ENCODE results near the gene LRRC75A. TPM values are rescaled to one million over a fixed set of nuclear protein-coding genes. Genes with fewer than 3 reads are reported as not detected.
A peak's percentile ranks its signal among the peaks of the same experiment; 100 is the strongest.
"Not testable (repeated sequence)": the region's sequence is repeated elsewhere in the genome, so short reads cannot be mapped to it uniquely, and the experiment has no call there.

Gene LRRC75A
- total and polyA plus RNA-seq, 3 donors from 2014 or later: 39.1 to 47.9 (median 44.5) TPM

DNA sequence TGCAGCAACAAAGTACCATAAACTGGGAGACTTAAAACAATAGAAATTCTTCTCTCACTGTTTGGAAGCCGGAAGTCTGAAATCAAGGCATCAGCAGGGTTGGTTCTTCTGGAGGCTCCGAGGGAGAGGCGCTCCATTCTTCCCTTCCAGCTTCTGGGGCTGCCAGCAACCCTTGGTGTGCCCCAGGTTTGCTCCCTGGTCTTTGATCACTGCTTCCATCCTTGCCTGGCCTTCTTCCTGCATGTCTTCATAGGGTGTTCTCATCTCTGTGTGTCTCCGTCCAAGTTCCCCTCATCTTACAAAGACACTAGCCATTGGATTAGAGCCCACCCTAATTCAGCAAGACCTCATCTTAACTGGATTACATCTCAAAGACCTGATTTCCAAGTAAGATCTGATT is 35.3 kb upstream of the LRRC75A start:
- no peak for TF ChIP-seq CTCF (IDR thresholded peaks at IDR 0.05)
- no peak for TF ChIP-seq POLR2A (IDR thresholded peaks at IDR 0.05)
- WGBS, 2 donors: 82 to 84% methylated on average over 4 of the region's 4 CpGs
- Histone ChIP-seq H3K27ac (no peak overlapping the region), H3K9me3 (no peaks in the 10 kb centered on the region), H3K27me3 (no peaks in the 10 kb centered on the region), H3K4me3 (no peak overlapping the region), H3K4me1 (no peaks in the 10 kb centered on the region), H3K36me3 (ENCODE audit: low read depth, missing control alignments) (no peaks in the 10 kb centered on the region)
- intact Hi-C loops (cut with DNase I; ENCODE audit: low total_unique reads): no loop called here
- no peak for DNase-seq

DNA sequence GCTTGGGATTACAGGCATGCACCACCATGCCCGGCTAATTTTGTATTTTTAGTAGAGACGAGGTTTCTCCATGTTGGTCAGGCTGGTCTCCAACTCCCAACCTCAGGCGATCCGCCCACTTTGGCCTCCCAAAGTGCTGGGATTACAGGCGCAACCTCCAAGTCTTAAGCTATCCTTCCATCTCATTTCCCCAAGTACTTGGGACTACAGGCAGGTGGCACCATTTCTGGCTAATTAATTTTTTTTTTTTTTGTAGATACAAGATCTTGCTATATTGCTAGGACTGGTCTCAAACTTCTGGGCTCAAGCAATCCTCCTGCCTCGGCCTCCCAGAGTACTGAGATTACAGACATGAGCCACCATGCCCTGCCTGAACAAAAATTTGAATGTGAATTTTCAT is 33.6 kb upstream of the LRRC75A start:
- H3K4me3 ChIP-seq; H3K27me3 ChIP-seq; H3K9me3 ChIP-seq; H3K27ac ChIP-seq; H3K36me3 ChIP-seq (ENCODE audit: low read depth, missing control alignments); H3K4me1 ChIP-seq; intact Hi-C loops (cut with DNase I; ENCODE audit: low total_unique reads); DNase-seq: not testable (repeated sequence)
- 85 to 97% methylated on average over 6 of the region's 6 CpGs for WGBS, 2 donors

GRCh38 chr17:16521070-16521727 is 29.2 kb upstream of the LRRC75A start:
- WGBS, 2 donors: 48 to 55% methylated on average over 7 of the region's 7 CpGs
- H3K27ac ChIP-seq: no peak overlapping the region
- H3K27me3 ChIP-seq: no peaks in the 10 kb centered on the region
- no peaks in the 10 kb centered on the region for H3K9me3 ChIP-seq
- peak; percentile 80 for DNase-seq
- intact Hi-C loops (cut with DNase I; ENCODE audit: low total_unique reads): loop anchor here (5.0 kb wide), 1 partner anchor 64 kb away; no protein-coding TSS in a partner anchor
- no peaks in the 10 kb centered on the region for H3K36me3 ChIP-seq (ENCODE audit: low read depth, missing control alignments)
- H3K4me3 ChIP-seq: no peak overlapping the region
- H3K4me1 ChIP-seq: peaks cover 2% of the 10 kb centered on the region
- no peak for TF ChIP-seq POLR2A (IDR thresholded peaks at IDR 0.05)
- TF ChIP-seq CTCF (IDR thresholded peaks at IDR 0.05): peak; percentile 84 to 88 (median 87)

- DNase-seq: no peak
- Histone ChIP-seq H3K4me3 (no peak overlapping the region), H3K9me3 (no peaks in the 10 kb centered on the region), H3K4me1 (peaks cover 2% of the 10 kb centered on the region), H3K36me3 (ENCODE audit: low read depth, missing control alignments) (no peaks in the 10 kb centered on the region), H3K27ac (no peak overlapping the region), H3K27me3 (no peaks in the 10 kb centered on the region)
- TF ChIP-seq CTCF (IDR thresholded peaks at IDR 0.05): no peak
- intact Hi-C loops (cut with DNase I; ENCODE audit: low total_unique reads): no loop called here
Observed at GRCh38 chr17:16519021-16519420, 27.0 kb upstream of the LRRC75A start.

DNA sequence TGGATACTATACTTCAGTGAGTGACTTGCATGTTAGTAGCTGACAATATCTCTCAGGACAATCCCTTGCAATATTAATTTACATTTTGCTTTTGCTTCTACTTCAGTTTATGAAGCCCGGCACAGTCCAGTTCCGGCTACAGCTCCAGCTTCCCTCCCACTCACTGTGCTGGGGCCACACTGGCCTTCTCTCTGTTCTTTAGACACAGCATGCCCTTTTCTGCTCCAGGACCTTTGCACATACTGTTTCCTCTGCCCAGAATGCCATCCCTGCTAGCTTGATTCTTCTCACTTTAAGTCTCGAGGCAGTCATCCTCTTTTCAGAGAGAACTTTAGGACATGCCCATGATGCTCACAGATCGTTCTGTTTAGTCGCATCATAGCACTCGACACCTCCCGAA is 25.5 kb upstream of the LRRC75A start:
- Histone ChIP-seq H3K4me3 (no peak overlapping the region), H3K27ac (no peak overlapping the region), H3K36me3 (ENCODE audit: low read depth, missing control alignments) (no peaks in the 10 kb centered on the region), H3K27me3 (no peaks in the 10 kb centered on the region), H3K9me3 (no peaks in the 10 kb centered on the region), H3K4me1 (peaks cover 2% of the 10 kb centered on the region)
- 84 to 86% methylated on average over 7 of the region's 7 CpGs for WGBS, 2 donors
- TF ChIP-seq POLR2A (IDR thresholded peaks at IDR 0.05): no peak
- TF ChIP-seq CTCF (IDR thresholded peaks at IDR 0.05): no peak
- intact Hi-C loops (cut with DNase I; ENCODE audit: low total_unique reads): no loop called here
- no peak for DNase-seq
